Astrocyte (in vitro differentiated cells and primary cell): ENCODE data around the gene TSPAN15. TPM values are rescaled to one million over a fixed set of nuclear protein-coding genes. Genes with fewer than 3 reads are reported as not detected.
A peak's percentile ranks its signal among the peaks of the same experiment; 100 is the strongest.
"Not testable (repeated sequence)": the region's sequence is repeated elsewhere in the genome, so short reads cannot be mapped to it uniquely, and the experiment has no call there.

Experiments
- DNase-seq: peaks from one replicate; pipeline ENCODE4 v3.0.0-alpha.2; 2010; ENCODE audit warnings: low read depth
- FAIRE-seq: peaks from 2 replicates; lab custom pipeline; 2011; peaks lifted over from hg19 to GRCh38; lab: Jason Lieb, UNC
- H2AFZ ChIP-seq: 2 replicates; pipeline ENCODE4 v1.6.0; 2012; ENCODE audit warnings: low read depth, low read length, inconsistent platforms
- H3K27ac ChIP-seq: 2 replicates; pipeline ENCODE4 v1.5.1; 2011; ENCODE audit warnings: low read depth, low read length, inconsistent platforms
- H3K27me3 ChIP-seq: 2 replicates; pipeline ENCODE4 v1.6.0; 2011; ENCODE audit warnings: low read length, inconsistent platforms; ENCODE audit not compliant: insufficient read depth
- H3K36me3 ChIP-seq: 2 replicates; pipeline ENCODE4 v1.5.1; 2011; ENCODE audit warnings: low read length, inconsistent platforms; ENCODE audit not compliant: insufficient read depth
- H3K4me1 ChIP-seq: 2 replicates; pipeline ENCODE4 v1.5.1; 2011; ENCODE audit warnings: low read length, inconsistent platforms; ENCODE audit not compliant: insufficient read depth
- H3K4me2 ChIP-seq: 2 replicates; pipeline ENCODE4 v1.6.0; 2012; ENCODE audit warnings: low read length, inconsistent platforms
- H3K4me3 ChIP-seq: 2 replicates; pipeline ENCODE4 v1.5.1; 2011; ENCODE audit warnings: low read depth, mild to moderate bottlenecking, low read length, inconsistent platforms; ENCODE audit not compliant: insufficient read depth
- H3K79me2 ChIP-seq: 2 replicates; pipeline ENCODE4 v1.6.0; 2012; ENCODE audit warnings: mild to moderate bottlenecking, low read length, inconsistent platforms; ENCODE audit not compliant: insufficient read depth
- H3K9ac ChIP-seq: 2 replicates; pipeline ENCODE4 v1.6.0; 2012; ENCODE audit warnings: mild to moderate bottlenecking, low read length, inconsistent platforms
- H3K9me3 ChIP-seq: 2 replicates; pipeline ENCODE4 v1.5.1; 2012; ENCODE audit warnings: low read depth, mild to moderate bottlenecking, low read length, inconsistent platforms; ENCODE audit not compliant: insufficient read depth
- H4K20me1 ChIP-seq: 2 replicates; pipeline ENCODE4 v1.6.0; 2012; ENCODE audit warnings: low read length, inconsistent platforms; ENCODE audit not compliant: insufficient read depth
- H3K27ac Mint-ChIP-seq: one replicate; pipeline ENCODE4 v1.8.0; 2021; ENCODE audit warnings: mild to moderate bottlenecking, mixed read lengths; ENCODE audit not compliant: unreplicated experiment
- H3K27me3 Mint-ChIP-seq: one replicate; pipeline ENCODE4 v1.8.0; 2021; ENCODE audit warnings: low read depth, mixed read lengths; ENCODE audit not compliant: unreplicated experiment
- H3K36me3 Mint-ChIP-seq: one replicate; pipeline ENCODE4 v1.8.0; 2021; ENCODE audit warnings: low read depth, mixed read lengths; ENCODE audit not compliant: unreplicated experiment
- H3K4me1 Mint-ChIP-seq: one replicate; pipeline ENCODE4 v1.8.0; 2021; ENCODE audit warnings: low read depth, mixed read lengths; ENCODE audit not compliant: unreplicated experiment
- H3K4me3 Mint-ChIP-seq: one replicate; pipeline ENCODE4 v1.8.0; 2021; ENCODE audit warnings: mild to moderate bottlenecking, moderate library complexity, mixed read lengths; ENCODE audit not compliant: unreplicated experiment
- H3K9me3 Mint-ChIP-seq: one replicate; pipeline ENCODE4 v1.8.0; 2021; ENCODE audit warnings: mild to moderate bottlenecking, mixed read lengths; ENCODE audit not compliant: unreplicated experiment
- CTCF ChIP-seq: IDR thresholded peaks from 2 replicates; pipeline ENCODE4 v1.5.1; 2011; ENCODE audit warnings: low read depth, mild to moderate bottlenecking, inconsistent platforms, low read length, moderate library complexity; ENCODE audit not compliant: insufficient read depth
- EZH2 ChIP-seq: IDR thresholded peaks from 2 replicates; pipeline ENCODE4 v1.6.1; 2012; ENCODE audit warnings: mild to moderate bottlenecking, low read length, inconsistent platforms; ENCODE audit not compliant: insufficient read depth
- total RNA-seq: library from RNA; stranded (reverse); gene quantifications from 2 replicates; pipeline ENCODE4 v1.2.1, GENCODE V29; 2021

The TSPAN15 gene
- total RNA-seq, 1 donor from 2014 or later: 9.4 TPM

- H3K27me3 Mint-ChIP-seq: no peaks in the 10 kb centered on the region
- Histone ChIP-seq H3K27ac (no peak overlapping the region), H3K79me2 (no peaks in the 10 kb centered on the region), H3K9me3 (no peaks in the 10 kb centered on the region), H3K4me2 (no peak overlapping the region), H3K9ac (no peak overlapping the region), H3K4me1 (peaks cover 12% of the 10 kb centered on the region), H3K27me3 (peaks cover 3% of the 10 kb centered on the region), H3K36me3 (no peaks in the 10 kb centered on the region), H2AFZ (no peak overlapping the region), H4K20me1 (no peaks in the 10 kb centered on the region), H3K4me3 (no peak overlapping the region)
- FAIRE-seq (no peak), DNase-seq (no peak)
- H3K4me1 Mint-ChIP-seq: peaks cover 32% of the 10 kb centered on the region
- peaks cover 2% of the 10 kb centered on the region for H3K9me3 Mint-ChIP-seq
- TF ChIP-seq EZH2: no peak
- peak; percentile 40 for TF ChIP-seq CTCF
- no peak overlapping the region for H3K4me3 Mint-ChIP-seq
- H3K27ac Mint-ChIP-seq: peak overlapping the region; percentile 77
- H3K36me3 Mint-ChIP-seq: no peaks in the 10 kb centered on the region
These were observed 1.4 kb upstream of the TSPAN15 start for GRCh38 chr10:69449841-69450240.

DNA sequence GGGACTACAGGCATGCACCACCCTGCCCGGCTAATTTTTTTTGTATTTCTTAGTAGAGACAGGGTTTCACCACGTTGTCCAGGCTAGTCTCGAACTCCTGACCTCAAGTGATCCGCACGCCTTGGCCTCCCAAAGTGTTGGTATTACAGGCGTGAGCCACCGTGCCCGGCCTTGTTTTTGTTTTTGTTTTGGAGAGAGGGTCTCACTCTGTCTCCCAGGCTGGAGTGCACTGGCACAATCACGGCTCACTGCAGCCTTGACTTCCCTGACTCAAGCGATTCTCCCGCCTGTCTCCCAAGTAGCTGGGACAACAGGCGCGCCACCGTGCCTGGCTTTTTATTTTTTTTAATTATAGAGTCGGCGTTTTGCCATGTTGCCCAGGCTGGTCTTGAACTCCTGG lies 870 bp upstream of the TSPAN15 start:
- peaks cover 12% of the 10 kb centered on the region for H3K4me1 ChIP-seq
- not testable (repeated sequence) for H3K9me3 ChIP-seq, H2AFZ ChIP-seq, H3K9me3 Mint-ChIP-seq, H4K20me1 ChIP-seq, H3K4me3 ChIP-seq, H3K36me3 Mint-ChIP-seq, DNase-seq, H3K79me2 ChIP-seq, H3K27me3 Mint-ChIP-seq, FAIRE-seq, H3K27me3 ChIP-seq, H3K27ac ChIP-seq, H3K4me3 Mint-ChIP-seq, H3K36me3 ChIP-seq, H3K27ac Mint-ChIP-seq, H3K9ac ChIP-seq, H3K4me2 ChIP-seq
- H3K4me1 Mint-ChIP-seq: peaks cover 27% of the 10 kb centered on the region

- DNase-seq (no peak), FAIRE-seq (no peak)
- Histone ChIP-seq H3K9me3 (no peaks in the 10 kb centered on the region), H2AFZ (peak overlapping the region; percentile 52), H3K4me3 (peak overlapping the region; percentile 55), H3K36me3 (no peaks in the 10 kb centered on the region), H3K79me2 (no peaks in the 10 kb centered on the region), H3K27ac (no peak overlapping the region), H4K20me1 (no peaks in the 10 kb centered on the region), H3K4me1 (peaks cover 5% of the 10 kb centered on the region), H3K4me2 (peak overlapping the region; percentile 86), H3K9ac (no peak overlapping the region), H3K27me3 (peaks cover 3% of the 10 kb centered on the region)
- Mint-ChIP-seq H3K4me1 (peaks cover 20% of the 10 kb centered on the region), H3K4me3 (peak overlapping the region; percentile 86), H3K27ac (no peak overlapping the region), H3K27me3 (no peaks in the 10 kb centered on the region), H3K9me3 (no peaks in the 10 kb centered on the region), H3K36me3 (no peaks in the 10 kb centered on the region)
- TF ChIP-seq CTCF (no peak), EZH2 (no peak)
These were observed 553 bp downstream of the TSPAN15 start for GRCh38 chr10:69451784-69452251.
